ENCODE measurements around the gene CD209.

DNA sequence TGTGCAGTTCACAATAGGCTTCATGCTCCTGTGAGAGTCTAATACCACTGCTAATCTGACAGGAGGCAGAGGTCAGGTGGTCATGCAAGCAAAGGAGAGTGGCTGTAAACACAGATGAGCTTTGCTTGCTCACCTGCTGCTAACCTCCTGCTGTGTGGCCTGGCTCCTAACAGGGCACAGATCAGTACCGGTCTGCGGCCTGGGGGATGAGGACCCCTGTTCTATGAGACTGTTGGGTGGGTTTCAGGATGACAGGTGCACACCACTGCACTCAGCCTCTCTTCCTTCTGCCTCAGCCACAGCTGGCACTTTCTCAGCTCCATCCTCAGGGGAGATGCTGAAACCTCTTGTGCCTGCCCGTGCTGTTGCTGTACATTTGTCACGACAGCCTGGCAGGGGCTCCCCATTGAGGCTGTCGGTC is 25.1 kb downstream of the CD209 start:
- TF ChIP-seq, protein P1, sequence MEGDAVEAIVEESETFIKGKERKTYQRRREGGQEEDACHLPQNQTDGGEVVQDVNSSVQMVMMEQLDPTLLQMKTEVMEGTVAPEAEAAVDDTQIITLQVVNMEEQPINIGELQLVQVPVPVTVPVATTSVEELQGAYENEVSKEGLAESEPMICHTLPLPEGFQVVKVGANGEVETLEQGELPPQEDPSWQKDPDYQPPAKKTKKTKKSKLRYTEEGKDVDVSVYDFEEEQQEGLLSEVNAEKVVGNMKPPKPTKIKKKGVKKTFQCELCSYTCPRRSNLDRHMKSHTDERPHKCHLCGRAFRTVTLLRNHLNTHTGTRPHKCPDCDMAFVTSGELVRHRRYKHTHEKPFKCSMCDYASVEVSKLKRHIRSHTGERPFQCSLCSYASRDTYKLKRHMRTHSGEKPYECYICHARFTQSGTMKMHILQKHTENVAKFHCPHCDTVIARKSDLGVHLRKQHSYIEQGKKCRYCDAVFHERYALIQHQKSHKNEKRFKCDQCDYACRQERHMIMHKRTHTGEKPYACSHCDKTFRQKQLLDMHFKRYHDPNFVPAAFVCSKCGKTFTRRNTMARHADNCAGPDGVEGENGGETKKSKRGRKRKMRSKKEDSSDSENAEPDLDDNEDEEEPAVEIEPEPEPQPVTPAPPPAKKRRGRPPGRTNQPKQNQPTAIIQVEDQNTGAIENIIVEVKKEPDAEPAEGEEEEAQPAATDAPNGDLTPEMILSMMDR (IDR thresholded peaks at IDR 0.05) = no peak
- TF ChIP-seq POLR2AphosphoS5 (IDR thresholded peaks at IDR 0.05; ENCODE audit: insufficient read depth in 1 of 2, low read depth in 1 of 2) (no peak), POLR2A (IDR thresholded peaks at IDR 0.05) (no peak)
